Spleen (tissue), 7 donors: ENCODE measurements around the gene CAPRIN2.

Source experiments
- POLR2A ChIP-seq, 3 donors: fragments of 450-650 bp; IDR thresholded peaks; one replicate each; pipeline ENCODE4 v1.5.1; 2017; ENCODE audit warnings: antibody characterized with exemption in 3 of 3, mild to moderate bottlenecking in 1 of 3
- TF ChIP-seq, protein P1 (sequence below), 11 experiments: fragments of 200-600 bp in 7 of 11; fragments of 450-650 bp in 4 of 11; sonication (generic) in 4 of 11; IDR thresholded peaks in 8 of 11; conservative IDR thresholded peaks in 3 of 11; 1 replicate in 7 of 11; 2 replicates in 4 of 11; pipeline versions ENCODE4 v1.4.0 to v1.8.0; 2016 to 2021; ENCODE audit warnings: antibody characterized with exemption in 11 of 11, inconsistent platforms in 4 of 11, mild to moderate bottlenecking in 1 of 11
- donor health status: DM: no; HTN: no; CAD: no; lungs with moderate emphysema.
- donor health status: DM: no; HTN: no; CAD: no.
- donor health status: DM: no; HTN: no; CAD: no.

GRCh38 chr12:30707613-30708342 lies 47.0 kb downstream of the CAPRIN2 start:
- TF ChIP-seq, protein P1, sequence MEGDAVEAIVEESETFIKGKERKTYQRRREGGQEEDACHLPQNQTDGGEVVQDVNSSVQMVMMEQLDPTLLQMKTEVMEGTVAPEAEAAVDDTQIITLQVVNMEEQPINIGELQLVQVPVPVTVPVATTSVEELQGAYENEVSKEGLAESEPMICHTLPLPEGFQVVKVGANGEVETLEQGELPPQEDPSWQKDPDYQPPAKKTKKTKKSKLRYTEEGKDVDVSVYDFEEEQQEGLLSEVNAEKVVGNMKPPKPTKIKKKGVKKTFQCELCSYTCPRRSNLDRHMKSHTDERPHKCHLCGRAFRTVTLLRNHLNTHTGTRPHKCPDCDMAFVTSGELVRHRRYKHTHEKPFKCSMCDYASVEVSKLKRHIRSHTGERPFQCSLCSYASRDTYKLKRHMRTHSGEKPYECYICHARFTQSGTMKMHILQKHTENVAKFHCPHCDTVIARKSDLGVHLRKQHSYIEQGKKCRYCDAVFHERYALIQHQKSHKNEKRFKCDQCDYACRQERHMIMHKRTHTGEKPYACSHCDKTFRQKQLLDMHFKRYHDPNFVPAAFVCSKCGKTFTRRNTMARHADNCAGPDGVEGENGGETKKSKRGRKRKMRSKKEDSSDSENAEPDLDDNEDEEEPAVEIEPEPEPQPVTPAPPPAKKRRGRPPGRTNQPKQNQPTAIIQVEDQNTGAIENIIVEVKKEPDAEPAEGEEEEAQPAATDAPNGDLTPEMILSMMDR (IDR thresholded peaks at IDR 0.05 in 8 of 11, conservative IDR thresholded peaks at IDR 0.05 in 3 of 11), result no peak
- TF ChIP-seq POLR2A (IDR thresholded peaks at IDR 0.05), result no peak
